OCI-M2 (cell line): ENCODE data around the gene TPM4.

Experiments used
- DNase-seq: peaks from one replicate; lab custom pipeline; 2025; ENCODE audit not compliant: unreplicated experiment; lab: John Stamatoyannopoulos, UW

Gene TPM4

DNA sequence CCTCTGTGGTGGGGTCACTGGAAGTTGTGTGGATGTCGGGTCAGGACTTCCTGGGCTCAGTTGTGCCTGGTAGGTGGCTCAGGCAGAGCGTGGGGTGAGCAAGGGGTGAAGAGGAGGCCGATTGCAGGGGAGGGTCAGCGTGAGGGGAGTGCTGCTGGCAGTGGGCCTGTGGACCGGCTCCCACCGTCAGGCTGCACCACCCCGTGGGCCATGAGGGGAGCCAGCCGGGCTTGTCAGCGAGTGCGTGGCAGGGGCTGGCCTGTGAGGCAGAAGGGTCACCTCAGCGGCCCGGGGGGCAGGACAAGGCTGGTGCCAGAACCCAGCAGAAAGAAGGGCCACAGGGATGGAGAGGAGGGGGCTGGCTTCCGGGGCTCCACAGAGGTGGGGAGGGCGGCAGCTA lies 48.7 kb downstream of the TPM4 start:
- DNase-seq = no peak

DNA sequence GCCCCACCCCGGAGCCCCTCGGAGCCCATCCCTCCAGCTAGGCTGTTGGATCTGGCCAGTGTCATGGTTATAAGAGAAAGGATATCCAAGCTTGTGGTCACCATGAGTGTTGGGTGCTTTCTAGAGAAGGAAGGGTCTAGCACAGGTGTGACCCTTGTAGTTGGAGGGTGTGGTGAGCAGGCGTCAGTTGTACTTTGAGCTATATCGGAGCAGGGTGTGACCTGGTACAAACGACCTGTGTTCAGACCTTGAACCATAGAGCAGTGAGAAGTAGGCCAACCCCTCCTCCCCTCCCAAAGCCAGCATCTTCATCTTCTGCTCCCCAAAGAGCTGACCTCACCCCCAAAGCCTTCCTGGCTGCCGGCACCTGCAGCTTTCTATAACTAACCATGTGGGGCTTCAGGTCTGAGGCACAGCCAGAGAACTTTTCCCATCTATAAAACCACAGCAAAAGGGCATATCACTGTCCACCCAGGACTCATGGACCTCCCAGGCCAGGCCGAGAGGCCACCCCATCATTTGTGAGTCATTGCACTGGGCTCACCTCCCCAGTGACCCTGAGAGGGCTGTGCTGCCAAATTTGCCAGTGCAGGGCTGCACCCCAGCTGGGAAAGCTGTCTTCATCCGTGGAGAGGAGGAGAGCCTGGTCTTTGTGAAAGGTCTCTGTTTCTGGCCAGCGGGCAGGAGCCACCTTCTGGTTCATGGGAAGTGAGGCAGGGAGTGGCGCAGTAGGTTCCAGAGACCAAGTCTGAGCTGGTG lies 49.6 kb downstream of the TPM4 start:
- no peak for DNase-seq

DNA sequence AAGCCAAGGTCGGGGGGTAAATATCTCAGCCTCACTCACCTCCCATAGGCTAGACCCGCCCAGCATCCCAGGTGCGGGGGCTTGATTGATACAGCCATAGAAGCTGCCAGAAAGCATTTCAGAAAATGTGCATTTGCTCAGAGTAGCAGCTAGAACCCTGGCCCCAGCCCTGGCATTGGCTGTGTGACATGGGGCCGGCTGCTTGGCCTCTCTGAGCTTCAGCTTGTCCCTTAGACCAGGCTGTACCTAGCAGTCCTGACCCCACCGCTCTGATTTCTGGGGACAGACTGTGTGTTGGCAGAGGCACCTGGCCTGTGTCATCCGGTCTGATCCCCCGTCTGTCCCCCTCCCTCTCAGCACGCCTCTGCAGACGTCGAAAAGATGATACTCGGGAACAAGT lies 50.8 kb downstream of the TPM4 start:
- no peak for DNase-seq

DNA sequence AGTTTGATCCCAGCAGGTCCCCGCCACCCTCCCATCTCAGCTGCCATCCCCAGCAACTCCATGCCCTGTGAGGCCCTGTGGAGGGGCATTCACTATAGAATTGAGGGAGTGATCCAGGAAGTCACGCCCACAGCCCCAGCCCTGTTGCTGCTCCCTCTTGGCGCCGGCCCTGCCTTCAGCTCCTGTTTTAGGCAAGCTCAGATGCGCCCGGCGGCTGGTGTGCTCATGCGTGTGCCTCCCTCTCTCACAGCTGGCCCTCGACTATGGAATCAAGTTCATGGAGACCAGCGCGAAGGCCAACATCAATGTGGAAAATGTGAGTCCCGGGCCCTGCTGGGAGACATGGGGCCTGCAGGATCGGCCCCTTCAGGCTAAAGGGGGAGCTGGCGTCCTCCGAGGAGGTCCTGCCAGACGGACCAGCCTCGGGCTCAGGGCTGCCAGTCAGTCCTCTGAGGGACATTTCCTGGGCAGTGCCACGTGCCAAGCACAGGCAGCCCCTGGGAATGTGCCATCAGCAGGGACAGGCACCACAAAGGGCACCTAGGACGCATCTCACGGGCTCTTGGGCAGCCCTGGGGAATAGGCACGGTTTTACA lies 51.6 kb downstream of the TPM4 start:
- no peak for DNase-seq

DNA sequence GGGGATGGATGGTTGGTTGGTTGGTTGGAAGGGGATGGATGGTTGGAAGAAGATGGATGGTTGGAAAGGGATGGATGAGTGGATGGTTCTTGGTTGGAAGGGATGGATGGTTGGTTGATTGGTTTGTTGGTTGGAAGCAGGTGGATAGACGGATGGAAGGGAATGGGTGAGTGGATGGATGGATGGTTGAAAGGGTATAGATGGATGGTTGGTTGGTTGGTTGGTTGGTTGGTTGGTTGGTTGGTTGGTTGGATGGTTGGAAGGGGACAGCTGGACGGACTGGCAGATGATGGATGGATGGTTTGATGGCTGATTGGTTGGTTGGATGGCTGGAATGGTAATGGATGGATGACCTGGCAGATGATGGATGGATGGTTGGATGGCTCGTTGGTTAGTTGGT lies 55.4 kb downstream of the TPM4 start:
- no peak for DNase-seq

DNA sequence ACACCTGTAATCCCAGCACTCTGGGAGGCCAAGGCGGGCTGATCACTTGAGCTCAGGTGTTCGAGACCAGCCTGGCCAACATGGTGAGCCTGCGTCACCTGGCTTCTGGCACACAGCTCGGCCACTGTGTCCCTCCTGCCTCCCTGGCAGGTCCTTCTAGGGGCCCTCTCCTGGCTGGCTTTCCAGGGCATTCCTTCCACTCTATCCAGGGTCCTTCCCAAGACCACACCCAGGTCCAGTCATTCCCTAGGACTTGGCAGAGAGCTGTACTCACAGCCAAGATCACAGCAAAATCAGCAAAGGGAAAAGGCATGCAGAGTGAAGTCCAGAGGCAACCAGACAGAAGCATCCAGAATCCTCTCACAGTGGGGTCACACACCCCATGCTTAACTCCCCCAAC lies 57.5 kb downstream of the TPM4 start:
- no peak for DNase-seq

DNA sequence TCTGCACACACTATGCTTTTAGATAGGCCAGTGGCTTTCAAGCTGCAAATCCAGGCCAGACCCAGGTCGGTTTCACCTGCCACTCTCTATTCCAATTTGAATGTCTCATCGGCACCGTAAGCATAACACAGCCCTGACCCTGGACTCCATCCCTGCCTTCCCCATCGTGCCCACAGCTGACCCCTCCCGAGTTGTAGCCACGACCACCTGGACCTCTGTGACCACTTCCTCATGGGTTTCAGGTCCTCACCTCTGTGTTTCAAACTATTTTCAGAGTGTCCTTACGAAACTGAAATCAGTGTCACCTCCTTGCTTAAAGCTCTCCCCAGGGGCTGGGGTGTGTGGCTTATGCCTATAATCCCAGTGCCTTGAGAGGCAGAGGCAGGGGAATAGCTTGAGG lies 58.2 kb downstream of the TPM4 start:
- no peak for DNase-seq

DNA sequence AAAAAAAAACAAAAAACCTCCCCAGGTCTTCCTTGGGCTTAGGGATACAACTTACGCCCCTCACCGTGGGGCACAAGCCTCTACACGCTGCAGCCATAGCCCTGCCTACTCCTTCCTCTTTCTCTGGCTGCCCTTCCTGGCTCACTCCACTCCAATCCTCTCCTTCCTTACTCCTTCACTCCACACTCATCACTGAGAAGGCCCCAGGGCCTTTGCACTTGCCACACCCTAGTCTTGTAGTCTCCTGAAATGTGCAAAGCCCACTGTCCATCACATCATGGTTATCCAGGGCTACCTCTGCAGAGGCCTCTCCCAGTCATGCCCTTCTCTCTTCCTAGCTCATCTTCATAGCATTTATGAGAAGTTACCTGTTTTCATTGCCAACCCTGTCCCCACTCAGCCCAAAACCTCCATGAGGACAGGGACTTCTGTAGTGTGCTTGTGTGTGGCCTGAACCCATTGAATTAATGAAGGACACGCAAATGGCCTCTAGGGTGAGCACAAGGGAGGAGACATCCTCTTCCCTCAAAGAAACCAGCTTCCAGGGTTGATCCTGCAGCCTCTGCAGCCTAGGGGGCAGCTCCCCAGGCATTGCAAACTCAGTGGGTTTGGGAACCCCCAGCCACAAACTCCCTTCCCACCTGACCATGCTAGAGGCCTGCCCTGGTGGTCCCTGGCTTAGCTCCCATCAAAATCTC lies 59.3 kb downstream of the TPM4 start:
- no peak for DNase-seq

DNA sequence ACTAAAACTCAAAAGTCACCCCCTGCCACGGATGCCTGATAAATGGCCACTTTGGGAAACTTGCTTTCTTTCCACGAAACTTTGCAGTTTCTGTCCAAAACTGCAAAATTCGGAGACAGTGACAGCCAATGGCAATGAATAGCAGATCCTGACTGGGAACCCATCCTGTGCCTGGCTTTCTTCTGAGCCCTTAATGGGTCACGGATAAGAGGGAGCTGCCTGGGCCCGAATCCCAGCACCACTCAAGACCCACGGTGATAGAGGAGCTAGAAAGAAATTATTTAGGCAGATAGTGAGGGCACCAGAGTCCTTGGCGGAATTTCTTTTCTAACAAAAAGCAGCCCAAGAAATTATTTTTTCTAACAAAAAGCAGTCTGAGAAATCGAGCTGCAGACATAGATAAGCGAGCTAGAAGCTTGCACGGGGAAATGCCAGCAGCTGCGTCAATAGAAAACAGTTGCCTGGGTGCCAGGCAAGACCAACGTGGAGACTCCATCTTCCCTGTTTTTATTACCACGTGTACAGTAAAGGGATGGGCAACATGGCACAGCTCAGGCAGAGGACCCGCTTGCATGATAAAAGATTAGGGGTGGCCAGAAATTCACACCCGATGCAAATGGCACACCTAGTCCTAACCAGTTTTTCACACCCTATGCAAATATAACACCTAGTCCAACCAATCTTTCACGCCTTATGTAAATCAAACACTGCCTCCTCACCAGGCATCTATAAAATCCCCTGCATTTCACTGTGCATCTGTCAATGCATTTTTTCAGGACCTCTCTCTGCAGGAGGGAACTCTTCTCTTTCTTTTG lies 60.1 kb downstream of the TPM4 start:
- DNase-seq = no peak

DNA sequence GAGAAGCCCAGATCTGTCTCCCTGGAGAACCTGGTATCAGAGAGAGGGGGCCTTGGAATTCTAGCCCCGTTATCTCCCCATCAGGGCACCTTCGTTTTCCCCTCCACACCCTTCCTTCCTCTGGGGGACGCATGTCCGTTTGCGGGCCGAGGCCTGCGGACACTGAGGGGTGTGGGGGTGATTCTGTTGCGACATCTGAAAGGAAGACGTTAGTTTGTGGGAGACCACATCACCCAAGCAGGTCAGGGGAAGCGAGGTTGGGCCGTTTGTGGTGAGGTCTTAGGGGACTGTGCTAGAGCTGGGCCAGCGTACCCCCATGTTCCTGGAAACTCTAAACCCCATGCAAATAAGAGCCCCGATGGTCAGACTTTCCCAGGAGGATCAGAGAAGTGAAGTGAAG lies 63.5 kb downstream of the TPM4 start:
- no peak for DNase-seq

DNA sequence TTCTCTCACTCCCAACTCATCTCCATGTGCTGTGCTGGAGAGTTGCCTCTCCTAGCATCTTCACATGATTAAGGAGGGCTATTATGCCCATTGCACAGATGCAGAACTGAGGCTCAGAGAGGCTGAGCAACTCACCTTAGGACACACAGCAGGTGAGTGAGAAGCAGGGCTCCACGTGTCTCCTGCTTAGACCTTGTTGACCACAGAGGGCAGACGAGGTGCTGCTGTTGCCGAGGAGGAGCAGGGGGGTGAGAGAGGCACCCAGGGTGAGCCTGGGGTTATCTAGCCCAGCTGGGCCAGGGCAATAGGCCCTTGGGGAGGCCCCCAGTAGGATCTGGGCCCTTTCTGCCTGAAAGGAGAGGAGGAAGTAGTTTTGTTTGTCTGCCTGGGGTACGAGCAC lies 64.7 kb downstream of the TPM4 start:
- DNase-seq = no peak

DNA sequence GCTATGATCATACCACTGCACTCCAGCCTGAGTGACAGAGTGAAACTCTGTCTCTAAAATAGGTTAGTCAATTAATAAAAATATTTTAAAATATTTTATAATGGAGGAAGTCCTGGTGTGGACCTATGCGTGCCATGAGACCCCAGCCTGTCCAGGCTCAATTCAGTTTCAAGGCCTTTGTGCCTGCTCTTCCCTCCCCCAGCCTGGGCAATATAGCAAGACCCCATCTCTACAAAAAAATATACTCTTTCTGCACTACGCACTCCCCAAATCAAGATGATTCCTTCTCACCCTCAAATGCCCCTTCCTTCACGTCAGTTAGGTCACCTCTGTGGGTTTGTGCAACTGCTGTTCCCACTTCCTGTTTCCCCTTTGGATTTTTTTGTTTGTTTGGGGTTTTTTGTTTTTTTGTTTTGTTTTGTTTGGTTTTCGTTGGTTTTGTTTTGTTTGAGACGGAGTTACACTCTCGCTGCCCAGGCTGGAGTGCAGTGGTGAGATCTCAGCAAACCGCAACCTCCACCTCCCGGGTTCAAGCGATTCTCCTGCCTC lies 65.8 kb downstream of the TPM4 start:
- no peak for DNase-seq

DNA sequence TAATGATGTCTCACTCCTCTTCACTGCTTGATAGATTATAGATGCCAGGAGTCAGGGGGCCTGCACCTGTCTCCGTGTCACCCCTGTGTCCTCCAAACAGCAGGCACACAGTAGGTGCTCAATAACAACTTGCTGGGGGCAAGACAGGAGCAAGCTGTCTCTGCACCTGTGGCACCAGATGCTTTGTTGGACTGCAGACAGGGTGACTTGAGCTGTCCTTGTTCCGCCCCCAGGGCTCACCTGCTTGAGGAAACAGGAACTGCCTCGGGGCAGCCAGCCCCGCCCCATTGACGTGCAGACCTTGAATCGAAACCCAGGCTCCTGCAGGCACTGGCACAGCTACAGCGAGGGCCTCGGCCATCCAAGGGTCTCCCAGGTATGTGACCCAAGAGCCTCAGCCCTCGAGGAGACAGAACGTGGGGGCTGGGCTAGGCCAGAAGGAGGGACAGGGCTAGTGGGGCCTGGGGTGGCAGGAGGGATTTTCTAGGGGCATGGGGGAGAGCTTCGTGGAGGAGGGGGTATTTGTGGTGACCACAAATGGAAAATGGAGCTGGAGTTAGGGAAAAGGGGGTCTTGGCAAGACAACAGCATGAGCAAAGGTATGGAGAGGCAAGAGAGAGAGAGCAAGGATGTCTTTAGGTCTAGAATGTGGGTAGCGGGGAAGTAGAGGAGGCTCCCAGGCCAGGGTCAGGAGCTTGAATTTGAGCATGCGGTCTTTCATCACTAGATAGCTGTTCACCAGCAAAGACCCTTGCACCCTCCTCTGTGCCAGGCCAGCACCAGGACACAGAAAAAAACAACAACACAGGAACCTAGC lies 67.3 kb downstream of the TPM4 start, which contains the start of gene HSH2D:
Gene HSH2D (plus strand): TSS at position 287 of the 817 bp plus-strand sequence. CDS start 5,066 bp downstream, outside the sequence.
- no peak for DNase-seq

DNA sequence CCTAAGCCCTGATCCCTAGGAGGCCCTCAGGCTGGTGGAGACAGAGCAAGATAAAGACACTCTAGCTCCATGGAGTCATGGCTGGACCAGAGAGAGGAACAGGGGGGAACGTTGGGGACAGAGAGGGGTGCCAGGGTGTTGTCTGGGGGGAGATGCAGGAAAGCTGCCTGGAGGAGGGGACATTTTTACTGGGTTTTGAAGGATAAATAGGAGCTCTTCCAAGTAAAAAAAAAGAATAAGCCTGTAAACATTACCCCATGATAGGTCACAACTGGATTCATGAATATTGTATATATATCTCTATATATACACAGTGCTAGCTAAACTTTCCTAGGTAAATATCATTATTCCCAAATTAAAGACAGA lies 67.9 kb downstream of the TPM4 start:
- no peak for DNase-seq

DNA sequence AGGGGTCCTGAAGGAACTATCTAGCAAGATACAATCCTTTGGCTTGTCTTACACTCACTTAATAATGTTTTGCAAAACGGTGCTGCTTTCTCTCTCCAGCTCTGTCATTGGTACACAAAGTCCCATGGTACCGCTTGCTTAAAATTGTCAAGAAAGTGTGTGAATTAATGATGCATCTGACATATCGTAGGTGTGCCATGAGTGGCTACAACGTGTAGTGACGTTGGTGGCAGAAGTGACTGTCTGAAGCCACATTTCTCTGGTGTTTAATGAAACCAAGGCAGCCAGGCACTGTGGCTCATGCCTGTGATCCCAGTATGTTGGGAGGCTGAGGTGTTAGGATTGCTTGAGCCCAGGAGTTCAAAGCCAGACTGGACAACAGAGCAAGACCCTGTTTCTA lies 69.8 kb downstream of the TPM4 start:
- DNase-seq = no peak

DNA sequence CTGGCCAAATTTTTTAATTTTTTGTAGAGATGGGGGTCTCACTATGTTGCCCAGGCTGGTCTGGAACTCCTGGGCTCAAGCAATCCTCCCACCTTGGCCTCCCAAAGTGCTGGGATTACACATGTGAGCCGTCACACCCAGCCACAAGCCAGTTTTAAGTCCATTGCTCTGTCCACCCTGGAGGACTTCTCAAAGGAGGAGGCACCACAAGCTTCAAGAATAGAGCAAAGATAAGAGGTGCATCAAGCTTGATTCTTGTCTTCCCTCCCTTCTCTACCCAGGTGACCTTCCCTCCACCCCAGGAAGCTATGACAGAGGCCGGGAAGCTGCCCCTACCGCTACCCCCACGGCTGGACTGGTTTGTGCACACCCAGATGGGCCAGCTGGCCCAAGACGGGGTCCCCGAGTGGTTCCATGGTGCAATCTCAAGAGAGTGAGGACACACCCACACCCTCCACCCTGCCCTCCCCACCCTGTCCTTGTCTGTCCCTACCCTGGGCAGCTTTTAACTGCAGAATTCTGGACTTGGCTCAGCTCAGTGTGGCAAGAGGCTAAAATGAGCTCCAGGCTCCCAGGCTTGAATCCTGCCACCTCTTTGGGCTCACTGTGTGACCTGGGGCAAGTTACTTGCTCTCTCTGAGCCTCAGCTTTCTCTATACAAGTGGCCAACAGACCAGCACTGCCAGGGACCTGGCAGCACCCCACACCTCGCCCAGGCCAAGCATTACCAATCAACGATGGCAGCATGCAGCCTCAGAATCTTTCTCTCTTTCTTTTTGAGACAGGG lies 72.3 kb downstream of the TPM4 start:
- no peak for DNase-seq
